ENCODE measurements around the gene ENTR1.

The ENTR1 gene

GRCh38 chr9:136359774-136360718 is 50.4 kb downstream of the ENTR1 start:
- DNase-seq: no peak

- no peak for DNase-seq
Observed at GRCh38 chr9:136358888-136359287, 51.5 kb downstream of the ENTR1 start.

- DNase-seq: no peak
Observed at GRCh38 chr9:136358016-136358415, 52.4 kb downstream of the ENTR1 start.

- DNase-seq: no peak
Observed at GRCh38 chr9:136357202-136357725, 53.1 kb downstream of the ENTR1 start.

- no peak for DNase-seq
Observed at GRCh38 chr9:136355616-136356557, 54.5 kb downstream of the ENTR1 start.

GRCh38 chr9:136354592-136355085 is 55.8 kb downstream of the ENTR1 start:
- DNase-seq: no peak

- DNase-seq: no peak
Observed at GRCh38 chr9:136353757-136354488, 56.5 kb downstream of the ENTR1 start.

GRCh38 chr9:136353088-136353487 is 57.3 kb downstream of the ENTR1 start:
- DNase-seq: no peak

GRCh38 chr9:136352682-136353081 is 57.7 kb downstream of the ENTR1 start:
- no peak for DNase-seq
